ENCODE data around the gene VEZF1.

Gene VEZF1

DNA sequence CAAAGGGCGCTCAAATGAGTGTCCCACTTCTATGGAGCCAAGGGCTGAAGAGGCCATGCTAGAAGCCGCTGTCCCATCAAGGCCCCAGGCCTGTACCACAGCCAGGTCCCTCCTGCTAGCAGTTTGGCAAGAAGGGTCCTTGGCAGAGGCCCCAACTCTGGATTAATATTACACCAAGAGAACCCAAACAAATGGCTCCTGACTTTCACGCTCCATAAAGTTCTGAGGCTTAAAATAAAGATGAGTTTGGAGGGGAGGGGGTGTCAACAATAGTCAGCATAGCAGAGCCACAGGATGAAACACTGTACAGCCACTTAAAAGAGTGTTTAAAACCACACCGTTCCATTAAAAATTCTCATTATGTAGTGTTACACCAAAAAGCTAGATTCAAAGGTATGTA lies 63.4 kb downstream of the VEZF1 start:
- DNase-seq = no peak
